Measurements from ENCODE around the gene CKAP2L.

GRCh38 chr2:112724591-112725525 is 39.6 kb downstream of the CKAP2L start:
- TF ChIP-seq CTCF (IDR thresholded peaks at IDR 0.05; ENCODE audit: poor library complexity, severe bottlenecking) (no peak), POLR2AphosphoS5 (IDR thresholded peaks at IDR 0.05) (no peak), EP300 (conservative IDR thresholded peaks at IDR 0.05; ENCODE audit: poor library complexity, severe bottlenecking) (no peak), EZH2 (IDR thresholded peaks at IDR 0.05; ENCODE audit: borderline replicate concordance, insufficient read depth, low read length, poor library complexity, severe bottlenecking) (no peak), SMC3 (conservative IDR thresholded peaks at IDR 0.05; ENCODE audit: poor library complexity) (no peak), MXI1 (conservative IDR thresholded peaks at IDR 0.05; ENCODE audit: poor library complexity, severe bottlenecking) (no peak), RAD21 (conservative IDR thresholded peaks at IDR 0.05) (no peak), TAF1 (IDR thresholded peaks at IDR 0.05; ENCODE audit: low read depth) (no peak)
- TF ChIP-seq, protein P1, sequence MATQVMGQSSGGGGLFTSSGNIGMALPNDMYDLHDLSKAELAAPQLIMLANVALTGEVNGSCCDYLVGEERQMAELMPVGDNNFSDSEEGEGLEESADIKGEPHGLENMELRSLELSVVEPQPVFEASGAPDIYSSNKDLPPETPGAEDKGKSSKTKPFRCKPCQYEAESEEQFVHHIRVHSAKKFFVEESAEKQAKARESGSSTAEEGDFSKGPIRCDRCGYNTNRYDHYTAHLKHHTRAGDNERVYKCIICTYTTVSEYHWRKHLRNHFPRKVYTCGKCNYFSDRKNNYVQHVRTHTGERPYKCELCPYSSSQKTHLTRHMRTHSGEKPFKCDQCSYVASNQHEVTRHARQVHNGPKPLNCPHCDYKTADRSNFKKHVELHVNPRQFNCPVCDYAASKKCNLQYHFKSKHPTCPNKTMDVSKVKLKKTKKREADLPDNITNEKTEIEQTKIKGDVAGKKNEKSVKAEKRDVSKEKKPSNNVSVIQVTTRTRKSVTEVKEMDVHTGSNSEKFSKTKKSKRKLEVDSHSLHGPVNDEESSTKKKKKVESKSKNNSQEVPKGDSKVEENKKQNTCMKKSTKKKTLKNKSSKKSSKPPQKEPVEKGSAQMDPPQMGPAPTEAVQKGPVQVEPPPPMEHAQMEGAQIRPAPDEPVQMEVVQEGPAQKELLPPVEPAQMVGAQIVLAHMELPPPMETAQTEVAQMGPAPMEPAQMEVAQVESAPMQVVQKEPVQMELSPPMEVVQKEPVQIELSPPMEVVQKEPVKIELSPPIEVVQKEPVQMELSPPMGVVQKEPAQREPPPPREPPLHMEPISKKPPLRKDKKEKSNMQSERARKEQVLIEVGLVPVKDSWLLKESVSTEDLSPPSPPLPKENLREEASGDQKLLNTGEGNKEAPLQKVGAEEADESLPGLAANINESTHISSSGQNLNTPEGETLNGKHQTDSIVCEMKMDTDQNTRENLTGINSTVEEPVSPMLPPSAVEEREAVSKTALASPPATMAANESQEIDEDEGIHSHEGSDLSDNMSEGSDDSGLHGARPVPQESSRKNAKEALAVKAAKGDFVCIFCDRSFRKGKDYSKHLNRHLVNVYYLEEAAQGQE (IDR thresholded peaks at IDR 0.05; ENCODE audit: borderline replicate concordance), result no peak
